GM23338 (cell line): ENCODE results near the gene TCL1A. TPM values are rescaled to one million over a fixed set of nuclear protein-coding genes. Genes with fewer than 3 reads are reported as not detected.

Experiments
- CREB1 ChIP-seq: fragments of 250-450 bp; sonication (Bioruptor Pico); IDR thresholded peaks from 2 replicates; pipeline ENCODE4 v1.5.0; 2020; ENCODE audit warnings: low read depth, mild to moderate bottlenecking, moderate library complexity
- CTCF ChIP-seq, 2 experiments: fragments of 200-600 bp in 1 of 2; sonication (generic) in 1 of 2; conservative IDR thresholded peaks; 2 replicates each; pipeline versions ENCODE4 v1.5.1 to v1.6.1; 2016 to 2017; ENCODE audit warnings: antibody characterized with exemption in 2 of 2, low read depth in 2 of 2, mild to moderate bottlenecking in 2 of 2, moderate library complexity in 1 of 2
- EZH2 ChIP-seq: fragments of 200-600 bp; sonication (generic); IDR thresholded peaks from one replicate; pipeline ENCODE4 v1.8.0; 2017; ENCODE audit warnings: antibody characterized with exemption, mild to moderate bottlenecking, low read depth; ENCODE audit not compliant: unreplicated experiment
- EZH2phosphoT487 ChIP-seq: fragments of 200-600 bp; sonication (generic); IDR thresholded peaks from one replicate; pipeline ENCODE4 v1.8.1; 2018; ENCODE audit warnings: antibody characterized with exemption; ENCODE audit not compliant: unreplicated experiment
- JUNB ChIP-seq: IDR thresholded peaks from one replicate; pipeline ENCODE4 v1.6.1; 2016; ENCODE audit warnings: antibody characterized with exemption; ENCODE audit not compliant: unreplicated experiment
- REST ChIP-seq: IDR thresholded peaks from one replicate; pipeline ENCODE4 v1.6.1; 2018; ENCODE audit warnings: antibody characterized with exemption; ENCODE audit not compliant: unreplicated experiment
- STAT1 ChIP-seq: IDR thresholded peaks from one replicate; pipeline ENCODE4 v1.6.1; 2016; ENCODE audit warnings: antibody characterized with exemption; ENCODE audit not compliant: unreplicated experiment
- ZNF331 ChIP-seq: fragments of 250-450 bp; sonication (Bioruptor Pico); IDR thresholded peaks from 2 replicates; pipeline ENCODE4 v1.5.0; 2020; ENCODE audit warnings: low read depth, mild to moderate bottlenecking, moderate library complexity
- ZNF462 ChIP-seq: fragments of 250-450 bp; sonication (Bioruptor Pico); IDR thresholded peaks from 2 replicates; pipeline ENCODE4 v1.5.0; 2020; ENCODE audit warnings: mild to moderate bottlenecking, moderate library complexity
- polyA plus RNA-seq: library from polyadenylated mRNA; unstranded; fragments of >200 nt; fragmentation: Nextera tagmentation; extraction: Ambion mirVana; gene quantifications from 2 replicates; pipeline ENCODE4 v1.2.1, GENCODE V29; 2016
- total RNA-seq: library from RNA; depleted of rRNA; stranded (reverse); fragments of >200 nt; shearing (Covaris generic); gene quantifications from 2 replicates; pipeline ENCODE4 v1.2.3, GENCODE V29; 2014

Gene TCL1A
- total and polyA plus RNA-seq, 2 experiments from 2014 or later, result 3.6 to 5.3 TPM

- TF ChIP-seq ZNF462 (no peak), JUNB (no peak), CREB1 (CRISPR knock-in tag) (no peak), CTCF (conservative IDR thresholded peaks at IDR 0.05; ENCODE audit: low read depth in 2 of 2) (no peak), REST (no peak), ZNF331 (CRISPR knock-in tag) (no peak), EZH2 (no peak), EZH2phosphoT487 (no peak), STAT1 (no peak)
These were observed 46.7 kb upstream of the TCL1A start (continued) for GRCh38 chr14:95760596-95760995.
